SKM-1 (cell line): ENCODE data around the gene TCP11L1.

Experiments used
- DNase-seq: peaks from one replicate; lab custom pipeline; 2025; ENCODE audit not compliant: unreplicated experiment; lab: John Stamatoyannopoulos, UW

Gene TCP11L1, protein sequence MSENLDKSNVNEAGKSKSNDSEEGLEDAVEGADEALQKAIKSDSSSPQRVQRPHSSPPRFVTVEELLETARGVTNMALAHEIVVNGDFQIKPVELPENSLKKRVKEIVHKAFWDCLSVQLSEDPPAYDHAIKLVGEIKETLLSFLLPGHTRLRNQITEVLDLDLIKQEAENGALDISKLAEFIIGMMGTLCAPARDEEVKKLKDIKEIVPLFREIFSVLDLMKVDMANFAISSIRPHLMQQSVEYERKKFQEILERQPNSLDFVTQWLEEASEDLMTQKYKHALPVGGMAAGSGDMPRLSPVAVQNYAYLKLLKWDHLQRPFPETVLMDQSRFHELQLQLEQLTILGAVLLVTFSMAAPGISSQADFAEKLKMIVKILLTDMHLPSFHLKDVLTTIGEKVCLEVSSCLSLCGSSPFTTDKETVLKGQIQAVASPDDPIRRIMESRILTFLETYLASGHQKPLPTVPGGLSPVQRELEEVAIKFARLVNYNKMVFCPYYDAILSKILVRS

DNA sequence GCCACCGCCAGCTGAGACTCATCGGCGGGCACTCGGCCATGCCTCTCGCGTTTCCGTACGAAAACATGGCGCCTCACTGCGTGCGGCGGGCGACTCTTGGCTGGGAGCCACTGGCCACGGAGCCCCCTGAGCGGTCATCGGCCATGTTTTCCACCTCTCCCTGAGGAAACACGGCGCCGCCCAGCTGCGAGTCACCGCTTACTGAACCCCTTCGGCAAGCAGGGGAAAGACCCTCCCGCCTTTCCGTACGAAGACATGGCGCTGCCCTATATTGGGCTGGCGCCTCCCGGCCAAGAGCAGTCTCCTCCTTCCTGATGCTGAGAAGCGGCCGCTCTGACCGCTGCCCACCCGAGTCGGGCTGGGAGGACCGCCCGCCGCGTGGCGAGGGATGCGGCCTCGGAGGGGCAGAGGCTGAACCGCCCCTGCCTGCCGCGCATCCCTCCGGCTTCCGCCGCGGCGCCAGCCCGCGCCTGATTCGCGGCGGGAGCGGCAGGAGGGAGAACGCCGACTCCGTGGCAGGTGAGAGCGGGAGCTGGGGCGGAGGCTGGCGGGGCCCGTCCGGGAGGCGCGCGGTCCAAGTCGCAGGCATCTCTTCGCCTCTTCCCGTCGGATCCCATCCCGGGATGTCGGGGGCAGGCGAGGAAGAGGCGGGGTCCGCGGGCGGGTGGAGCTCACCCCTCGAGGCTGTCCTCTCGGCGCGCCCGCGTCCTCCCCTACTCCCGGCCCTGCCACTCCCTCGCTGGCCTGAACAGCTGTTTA lies at the start of gene TCP11L1:
Gene TCP11L1, plus strand, starts transcription at position 299 of the 759 bp plus-strand sequence. CDS start 4,202 bp downstream, outside the sequence.
- peak; percentile 69 for DNase-seq

DNA sequence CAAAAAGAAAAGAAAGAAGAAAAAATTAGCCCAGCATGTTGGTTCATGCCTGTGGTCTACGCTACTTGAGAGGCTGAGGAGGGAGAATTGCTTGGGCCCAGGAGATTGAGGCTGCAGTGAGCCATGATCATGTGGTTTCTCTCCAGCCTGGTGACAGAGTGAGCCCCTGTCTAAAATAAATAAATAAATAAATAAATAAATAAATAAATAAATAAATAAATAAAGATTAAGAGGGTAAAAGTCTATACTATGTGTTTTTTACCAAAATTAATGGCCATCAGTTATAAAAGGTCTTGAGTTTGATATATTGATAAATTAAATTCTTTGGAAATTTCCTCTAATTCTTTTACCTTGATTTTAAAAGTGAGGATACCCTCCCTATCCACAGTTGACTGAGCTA lies 48.9 kb upstream of the TCP11L1 start:
- no peak for DNase-seq

DNA sequence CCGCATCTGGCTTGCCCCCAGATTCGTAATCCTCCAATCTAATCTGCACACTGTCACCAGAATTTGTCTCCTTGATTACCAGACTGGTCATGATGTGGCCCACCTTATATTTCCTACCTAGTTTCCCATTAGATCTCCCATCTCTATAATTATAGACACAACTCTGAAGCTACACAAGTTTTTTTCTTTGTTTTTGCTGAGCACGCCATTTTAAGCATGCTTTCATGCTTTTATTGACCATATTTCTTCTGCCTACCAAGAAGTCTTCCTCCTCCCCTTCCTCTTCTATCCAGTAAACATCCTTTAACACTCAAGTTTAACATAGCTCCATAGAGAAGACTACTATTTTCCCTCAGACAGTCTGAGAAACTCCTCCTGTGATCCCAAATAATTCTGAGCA lies 47.9 kb upstream of the TCP11L1 start:
- no peak for DNase-seq

DNA sequence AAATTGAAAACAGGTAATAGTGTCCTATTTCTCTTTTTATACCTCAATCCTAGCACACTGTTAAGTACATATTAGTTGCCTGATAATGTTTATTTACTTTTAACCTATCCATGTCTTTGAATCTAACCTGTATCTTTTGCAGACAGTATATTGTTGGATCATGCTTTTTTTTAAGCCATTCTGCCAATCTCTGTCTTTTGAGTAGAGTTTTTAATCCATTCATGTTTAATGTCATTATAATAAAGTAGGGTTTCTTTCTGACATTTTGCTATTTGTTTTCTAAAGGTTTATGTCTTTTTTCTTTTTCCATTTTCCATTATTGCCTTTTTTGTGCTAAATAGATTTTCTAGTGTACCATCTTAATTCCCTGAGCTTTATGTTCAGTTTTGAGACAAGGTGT lies 47.5 kb upstream of the TCP11L1 start:
- no peak for DNase-seq

- DNase-seq = no peak
Observed at GRCh38 chr11:33000181-33000580, 39.2 kb upstream of the TCP11L1 start.

DNA sequence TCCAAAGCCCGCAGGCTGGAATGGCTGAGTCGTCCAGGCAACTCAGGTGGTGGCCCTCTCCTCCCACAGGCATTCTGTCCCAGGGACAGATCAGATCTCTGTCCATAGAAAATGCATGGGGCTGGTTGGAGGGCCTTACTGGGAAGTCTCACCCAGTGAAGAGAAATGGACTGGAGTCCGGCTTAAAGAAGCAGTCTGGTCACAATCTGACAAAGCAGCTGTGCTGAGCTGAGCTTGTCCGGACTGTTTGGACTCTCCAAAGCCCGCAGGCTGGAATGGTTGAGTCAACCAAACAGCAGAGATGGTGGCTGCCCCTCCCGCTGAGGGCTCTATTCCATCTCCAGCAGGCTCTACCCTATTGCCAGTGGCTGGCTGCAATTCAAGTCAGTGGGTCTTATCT lies 38.1 kb upstream of the TCP11L1 start:
- no peak for DNase-seq

- DNase-seq = no peak
Observed at GRCh38 chr11:33001751-33002542, 37.4 kb upstream of the TCP11L1 start.

- no peak for DNase-seq
Observed at GRCh38 chr11:33005175-33005574, 34.2 kb upstream of the TCP11L1 start.

DNA sequence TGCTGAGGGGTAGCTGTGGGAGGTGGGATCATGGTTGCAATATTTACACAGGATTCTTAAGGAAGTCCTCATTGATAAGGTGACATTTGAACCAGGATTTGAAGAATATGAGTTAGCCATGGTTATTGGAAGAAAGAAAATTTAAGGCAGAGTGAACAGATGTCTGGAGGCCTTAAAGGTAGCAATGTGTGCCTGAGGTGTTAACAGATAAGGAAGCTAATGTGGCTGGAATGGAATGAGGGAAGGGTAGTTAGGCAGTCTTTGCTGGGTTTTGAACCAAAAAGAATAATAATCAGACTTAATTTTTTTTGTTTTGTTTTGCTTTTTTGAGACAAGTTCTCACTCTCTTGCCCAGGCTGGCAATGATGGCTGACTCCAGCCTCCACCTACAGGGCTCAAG lies 33.4 kb upstream of the TCP11L1 start:
- no peak for DNase-seq

DNA sequence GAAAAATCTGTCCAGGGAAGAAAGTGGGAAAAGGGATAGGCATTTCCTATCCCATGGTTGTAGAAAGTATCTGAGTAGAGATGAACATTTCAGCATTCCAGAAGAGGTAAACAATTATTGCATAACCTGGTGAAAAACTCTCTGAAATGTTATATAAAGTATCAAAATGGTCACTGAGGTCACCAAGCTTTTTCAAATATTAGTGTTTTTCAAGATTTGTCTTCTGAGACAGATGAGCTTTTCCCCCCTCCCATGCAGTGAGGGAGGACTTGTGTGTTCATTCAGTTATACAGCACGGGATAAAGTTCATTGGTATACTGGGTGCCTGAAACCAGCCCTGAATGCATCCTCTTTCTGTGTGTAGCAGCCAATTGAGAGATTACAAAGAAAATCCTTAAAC lies 25.6 kb upstream of the TCP11L1 start:
- no peak for DNase-seq

GRCh38 chr11:33015621-33016551 lies 23.5 kb upstream of the TCP11L1 start, which contains the start of gene DEPDC7:
Gene DEPDC7 (plus strand): TSS chr11:33015878. CDS start chr11:33015956, 78 bp downstream.
- peak; percentile 89 for DNase-seq

DNA sequence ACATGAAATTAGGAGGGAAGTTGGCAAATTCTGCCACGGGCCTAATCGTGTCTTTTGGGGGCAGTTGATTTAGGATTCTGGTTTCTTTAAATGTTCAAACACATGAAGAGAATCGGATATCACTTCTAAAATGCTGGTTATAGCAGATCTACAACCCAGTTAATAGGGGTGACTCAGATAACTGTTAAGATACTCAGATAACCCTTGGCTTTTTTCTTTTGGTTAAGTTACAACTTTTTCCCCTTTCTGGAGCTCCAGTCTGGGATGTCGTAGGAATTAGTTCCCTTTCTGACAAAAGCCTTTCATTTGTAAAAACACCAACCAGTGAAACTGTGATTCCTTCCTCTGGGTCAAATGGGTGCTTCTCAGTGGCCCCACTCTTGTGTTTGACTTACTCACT lies 22.7 kb upstream of the TCP11L1 start:
- DNase-seq = no peak

- no peak for DNase-seq
Observed at GRCh38 chr11:33017478-33017877, 21.9 kb upstream of the TCP11L1 start.

DNA sequence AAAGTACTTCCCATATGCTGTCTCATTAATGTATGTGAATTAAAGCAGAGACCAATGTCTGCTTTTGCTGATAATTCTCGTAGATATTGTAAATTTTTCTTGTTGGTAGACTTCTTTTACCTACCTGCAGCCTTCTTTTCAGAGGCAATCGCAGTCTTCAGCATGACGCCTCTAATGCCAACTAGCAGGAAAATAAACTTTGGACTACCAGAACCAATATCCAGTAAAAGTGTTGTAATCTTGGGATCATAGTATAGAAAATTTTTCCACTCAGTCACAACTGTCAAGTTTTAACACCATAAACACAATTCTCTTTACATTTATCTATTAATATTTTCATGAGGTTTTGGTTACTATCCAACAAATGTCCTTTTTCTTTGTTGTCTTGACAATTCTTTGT lies 21.4 kb upstream of the TCP11L1 start:
- DNase-seq = no peak

DNA sequence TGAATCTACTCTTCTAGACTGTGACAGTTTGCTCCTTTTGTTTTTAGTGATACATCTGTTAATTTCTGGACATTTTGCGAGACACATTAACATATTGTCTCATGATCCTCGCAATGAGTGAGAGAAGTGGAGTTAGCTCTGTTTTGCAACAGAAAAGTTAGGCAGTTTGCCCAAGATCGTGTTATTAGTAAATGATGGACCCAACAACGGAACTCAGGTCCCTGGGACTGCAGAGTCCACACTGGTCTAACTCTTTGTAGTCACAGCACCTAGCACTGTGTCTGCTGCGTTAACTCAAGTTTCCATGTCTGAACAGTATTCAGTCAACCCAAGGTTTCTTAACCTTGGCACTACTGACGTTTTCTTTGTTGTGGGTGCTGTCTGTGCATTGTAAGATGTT lies 20.5 kb upstream of the TCP11L1 start:
- DNase-seq = no peak

- no peak for DNase-seq
Observed at GRCh38 chr11:33021501-33021900, 17.9 kb upstream of the TCP11L1 start.

- no peak for DNase-seq
Observed at GRCh38 chr11:33021937-33022336, 17.4 kb upstream of the TCP11L1 start.

DNA sequence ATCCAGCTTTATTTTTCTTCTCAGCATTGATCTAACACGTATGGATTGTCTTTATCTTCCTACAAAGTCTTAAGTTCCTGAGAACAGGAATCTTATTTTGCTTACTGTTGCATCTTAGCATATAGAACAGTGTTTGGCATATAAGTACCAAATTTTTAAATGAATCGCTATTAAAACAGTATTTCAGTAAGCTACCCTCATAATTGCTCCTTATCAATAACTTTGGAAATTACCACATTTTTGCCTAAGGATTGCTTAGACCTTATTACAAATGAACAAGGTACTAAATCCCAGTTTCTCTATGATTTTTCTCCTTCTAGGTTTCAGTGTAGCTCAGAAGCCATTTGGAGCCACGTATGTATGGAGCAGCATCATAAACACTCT lies 14.0 kb upstream of the TCP11L1 start:
- DNase-seq = no peak

DNA sequence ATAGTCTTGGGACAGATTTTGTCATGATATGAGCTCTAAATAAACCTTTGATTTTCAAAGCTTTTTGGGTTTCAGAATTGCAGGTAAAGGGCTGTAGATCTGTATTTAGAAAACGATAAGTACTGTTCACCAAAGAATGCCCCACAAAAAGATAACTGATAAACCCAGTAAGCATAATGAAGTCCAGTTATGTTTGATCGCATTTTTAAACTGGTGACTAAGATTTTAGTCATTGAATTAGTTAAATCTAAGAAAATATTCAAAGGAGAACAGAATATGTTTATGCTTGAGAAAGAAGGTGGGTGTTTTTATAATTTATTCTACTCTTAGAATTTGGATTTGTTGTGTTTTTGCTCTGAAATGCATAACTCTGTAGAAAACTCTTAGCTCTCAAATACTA lies 12.1 kb upstream of the TCP11L1 start:
- DNase-seq = no peak

DNA sequence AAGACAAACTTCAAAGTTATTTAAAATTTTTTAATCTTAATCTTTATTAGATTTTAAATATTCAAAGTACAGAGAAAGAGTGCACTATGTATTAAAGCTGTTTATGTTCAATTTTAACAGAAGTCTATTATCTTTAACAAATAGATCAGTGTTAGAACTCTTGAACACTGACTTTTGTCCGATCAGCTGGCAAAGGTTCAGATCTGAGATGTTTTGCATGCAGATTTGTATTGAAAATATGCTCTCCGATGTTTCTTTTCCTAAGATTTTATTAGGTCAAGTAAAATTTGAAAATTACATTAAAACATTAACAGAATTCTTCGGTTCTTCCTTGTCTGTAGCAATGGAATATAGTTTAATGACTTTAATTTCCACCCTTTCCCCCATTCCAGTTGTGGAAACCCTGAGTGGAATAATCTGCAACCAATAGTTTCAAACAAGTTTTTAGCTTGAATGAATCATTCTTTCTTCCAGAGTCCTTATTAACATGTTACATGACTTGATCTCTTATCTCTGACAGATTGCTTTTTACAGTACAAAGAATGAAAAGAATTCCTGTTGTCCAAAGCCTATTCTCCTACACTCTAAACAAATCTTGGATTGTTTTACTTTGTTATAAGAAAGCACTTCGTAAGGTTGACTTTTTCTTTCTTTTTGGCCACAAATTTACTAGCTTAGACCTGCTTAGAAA lies 11.4 kb upstream of the TCP11L1 start:
- DNase-seq = no peak
